Osteoblast (primary cell): Measurements from ENCODE around the gene SLIT3. TPM values are rescaled to one million over a fixed set of nuclear protein-coding genes. Genes with fewer than 3 reads are reported as not detected.
A peak's percentile ranks its signal among the peaks of the same experiment; 100 is the strongest.

Experiments
- DNase-seq: peaks from one replicate; pipeline ENCODE4 v3.0.0; 2011; ENCODE audit warnings: low spot score, mixed read lengths; ENCODE audit not compliant: insufficient read length; ENCODE audit errors: missing footprints
- H2AFZ ChIP-seq: 2 replicates; pipeline ENCODE4 v1.6.0; 2011; ENCODE audit warnings: mild to moderate bottlenecking, low read length
- H3K27ac ChIP-seq: 2 replicates; pipeline ENCODE4 v1.5.1; 2011; ENCODE audit warnings: mild to moderate bottlenecking, low read depth, low read length, moderate library complexity
- H3K27me3 ChIP-seq: 2 replicates; pipeline ENCODE4 v1.6.0; 2012; ENCODE audit warnings: mild to moderate bottlenecking, control low read depth, inconsistent platforms, low read length, moderate library complexity; ENCODE audit not compliant: insufficient read depth
- H3K36me3 ChIP-seq: 2 replicates; pipeline ENCODE4 v1.5.1; 2011; ENCODE audit warnings: mild to moderate bottlenecking, low read length, control low read depth, moderate library complexity; ENCODE audit not compliant: insufficient read depth
- H3K4me1 ChIP-seq: 2 replicates; pipeline ENCODE4 v1.5.1; 2011; ENCODE audit warnings: mild to moderate bottlenecking, low read length, control low read depth, moderate library complexity; ENCODE audit not compliant: insufficient read depth
- H3K4me2 ChIP-seq: 2 replicates; pipeline ENCODE4 v1.6.0; 2011; ENCODE audit warnings: mild to moderate bottlenecking, low read length; ENCODE audit not compliant: insufficient read depth
- H3K4me3 ChIP-seq: fragments of 200-600 bp; sonication (generic); 3 replicates; pipeline ENCODE4 v1.5.1; 2012; ENCODE audit warnings: mild to moderate bottlenecking, low read length, inconsistent platforms; ENCODE audit not compliant: insufficient read depth
- H3K79me2 ChIP-seq: 2 replicates; pipeline ENCODE4 v1.6.0; 2012; ENCODE audit warnings: mild to moderate bottlenecking, low read length, control low read depth, inconsistent platforms; ENCODE audit not compliant: insufficient read depth
- H3K9me3 ChIP-seq: 2 replicates; pipeline ENCODE4 v1.5.1; 2011; ENCODE audit warnings: low read depth, low read length, control low read depth
- H4K20me1 ChIP-seq: 2 replicates; pipeline ENCODE4 v1.6.0; 2012; ENCODE audit warnings: mild to moderate bottlenecking, low read length, control low read depth; ENCODE audit not compliant: insufficient read depth
- CTCF ChIP-seq: IDR thresholded peaks from 2 replicates; pipeline ENCODE4 v1.5.1; 2011; ENCODE audit warnings: mild to moderate bottlenecking, low read depth, low read length, moderate library complexity; ENCODE audit errors: extremely low read depth
- total RNA-seq: library from RNA; depleted of rRNA; stranded (reverse); fragments of >200 nt; gene quantifications from 2 replicates; pipeline ENCODE4 v1.2.3, GENCODE V29; 2012

SLIT3 gene
- total RNA-seq, result 37.6 and 38.3 TPM in 2 replicates

GRCh38 chr5:169300468-169301385 is at the start of gene SLIT3:
SLIT3 (minus strand) TSS chr5:169301139; CDS start chr5:169300709, 430 bp downstream.
- Histone ChIP-seq H3K4me2 (peak within 1 kb of the TSS; percentile 85), H4K20me1 (peaks cover 8% of the 10 kb centered on the region), H3K79me2 (no peaks in the 10 kb centered on the region), H3K4me1 (peaks cover 53% of the 10 kb centered on the region), H3K4me3 (peak within 1 kb of the TSS; percentile 75), H3K36me3 (no peaks in the 10 kb centered on the region), H3K9me3 (no peaks in the 10 kb centered on the region), H3K27me3 (peaks cover 13% of the 10 kb centered on the region), H3K27ac (peak within 1 kb of the TSS; percentile 34), H2AFZ (peak within 1 kb of the TSS; percentile 72)
- DNase-seq, result peak; percentile 97
- no peak for TF ChIP-seq CTCF

- peak overlapping the region; percentile 46 for H3K4me2 ChIP-seq
- no peaks in the 10 kb centered on the region for H4K20me1 ChIP-seq
- H3K79me2 ChIP-seq, result no peaks in the 10 kb centered on the region
- no peak overlapping the region for H3K4me3 ChIP-seq
- no peaks in the 10 kb centered on the region for H3K9me3 ChIP-seq
- no peak for TF ChIP-seq CTCF
- no peaks in the 10 kb centered on the region for H3K36me3 ChIP-seq
- DNase-seq, result peak; percentile 60
- H3K4me1 ChIP-seq, result peaks cover 35% of the 10 kb centered on the region
- H3K27me3 ChIP-seq, result no peaks in the 10 kb centered on the region
- no peak overlapping the region for H2AFZ ChIP-seq
- peak overlapping the region; percentile 68 for H3K27ac ChIP-seq
These were observed 49.1 kb upstream of the SLIT3 start for GRCh38 chr5:169350016-169350415.

- TF ChIP-seq CTCF, result no peak
- H2AFZ ChIP-seq, result no peak overlapping the region
- no peaks in the 10 kb centered on the region for H4K20me1 ChIP-seq
- H3K4me3 ChIP-seq, result no peak overlapping the region
- no peaks in the 10 kb centered on the region for H3K36me3 ChIP-seq
- no peak overlapping the region for H3K27ac ChIP-seq
- peaks cover 27% of the 10 kb centered on the region for H3K4me1 ChIP-seq
- H3K79me2 ChIP-seq, result no peaks in the 10 kb centered on the region
- no peaks in the 10 kb centered on the region for H3K27me3 ChIP-seq
- H3K9me3 ChIP-seq, result no peaks in the 10 kb centered on the region
- no peak overlapping the region for H3K4me2 ChIP-seq
- DNase-seq, result no peak
These were observed 46.8 kb upstream of the SLIT3 start for GRCh38 chr5:169347786-169348185.

GRCh38 chr5:169344629-169345028 is 43.7 kb upstream of the SLIT3 start:
- H3K79me2 ChIP-seq, result no peaks in the 10 kb centered on the region
- H2AFZ ChIP-seq, result no peak overlapping the region
- H3K36me3 ChIP-seq, result no peaks in the 10 kb centered on the region
- H4K20me1 ChIP-seq, result no peaks in the 10 kb centered on the region
- no peak overlapping the region for H3K27ac ChIP-seq
- peaks cover 4% of the 10 kb centered on the region for H3K4me1 ChIP-seq
- H3K4me3 ChIP-seq, result no peak overlapping the region
- no peak overlapping the region for H3K4me2 ChIP-seq
- H3K9me3 ChIP-seq, result no peaks in the 10 kb centered on the region
- DNase-seq, result no peak
- TF ChIP-seq CTCF, result no peak
- no peaks in the 10 kb centered on the region for H3K27me3 ChIP-seq
